Measurements from ENCODE around the gene CDKN1B.

CDKN1B gene

DNA sequence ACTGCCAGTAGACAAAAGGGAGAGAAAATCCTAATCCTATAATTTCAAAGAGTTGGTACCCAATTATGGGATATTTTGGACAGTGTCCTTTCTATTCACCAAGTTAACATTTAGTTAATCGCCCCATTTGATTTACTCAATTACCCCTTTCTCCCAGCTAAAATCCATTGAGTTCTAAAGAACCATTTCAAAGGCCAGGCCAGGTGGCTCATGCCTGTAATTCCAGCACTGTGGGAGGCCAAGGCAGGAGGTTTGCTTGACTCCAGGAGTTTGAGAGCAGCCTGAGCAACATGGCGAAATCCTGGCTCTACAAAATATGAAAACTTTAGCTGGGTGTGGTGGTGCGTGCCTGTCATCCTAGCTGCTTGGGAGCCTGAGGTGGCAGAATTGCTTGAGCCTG lies 15.7 kb upstream of the CDKN1B start:
- no peak overlapping the region for H3K4me3 ChIP-seq (replicated peaks; ENCODE audit: low read depth, low read length)
- DNase-seq (ENCODE audit: extremely low read depth, insufficient read length), result no peak
- H3K27me3 ChIP-seq (replicated peaks; ENCODE audit: control insufficient read depth, insufficient read depth, low read length), result no peaks in the 10 kb centered on the region
- TF ChIP-seq, protein P1, sequence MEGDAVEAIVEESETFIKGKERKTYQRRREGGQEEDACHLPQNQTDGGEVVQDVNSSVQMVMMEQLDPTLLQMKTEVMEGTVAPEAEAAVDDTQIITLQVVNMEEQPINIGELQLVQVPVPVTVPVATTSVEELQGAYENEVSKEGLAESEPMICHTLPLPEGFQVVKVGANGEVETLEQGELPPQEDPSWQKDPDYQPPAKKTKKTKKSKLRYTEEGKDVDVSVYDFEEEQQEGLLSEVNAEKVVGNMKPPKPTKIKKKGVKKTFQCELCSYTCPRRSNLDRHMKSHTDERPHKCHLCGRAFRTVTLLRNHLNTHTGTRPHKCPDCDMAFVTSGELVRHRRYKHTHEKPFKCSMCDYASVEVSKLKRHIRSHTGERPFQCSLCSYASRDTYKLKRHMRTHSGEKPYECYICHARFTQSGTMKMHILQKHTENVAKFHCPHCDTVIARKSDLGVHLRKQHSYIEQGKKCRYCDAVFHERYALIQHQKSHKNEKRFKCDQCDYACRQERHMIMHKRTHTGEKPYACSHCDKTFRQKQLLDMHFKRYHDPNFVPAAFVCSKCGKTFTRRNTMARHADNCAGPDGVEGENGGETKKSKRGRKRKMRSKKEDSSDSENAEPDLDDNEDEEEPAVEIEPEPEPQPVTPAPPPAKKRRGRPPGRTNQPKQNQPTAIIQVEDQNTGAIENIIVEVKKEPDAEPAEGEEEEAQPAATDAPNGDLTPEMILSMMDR (IDR thresholded peaks at IDR 0.05; ENCODE audit: insufficient read depth, low read length, poor library complexity, severe bottlenecking), result no peak
- H3K36me3 ChIP-seq (ENCODE audit: control insufficient read depth, insufficient read depth, low read length), result no peaks in the 10 kb centered on the region

DNA sequence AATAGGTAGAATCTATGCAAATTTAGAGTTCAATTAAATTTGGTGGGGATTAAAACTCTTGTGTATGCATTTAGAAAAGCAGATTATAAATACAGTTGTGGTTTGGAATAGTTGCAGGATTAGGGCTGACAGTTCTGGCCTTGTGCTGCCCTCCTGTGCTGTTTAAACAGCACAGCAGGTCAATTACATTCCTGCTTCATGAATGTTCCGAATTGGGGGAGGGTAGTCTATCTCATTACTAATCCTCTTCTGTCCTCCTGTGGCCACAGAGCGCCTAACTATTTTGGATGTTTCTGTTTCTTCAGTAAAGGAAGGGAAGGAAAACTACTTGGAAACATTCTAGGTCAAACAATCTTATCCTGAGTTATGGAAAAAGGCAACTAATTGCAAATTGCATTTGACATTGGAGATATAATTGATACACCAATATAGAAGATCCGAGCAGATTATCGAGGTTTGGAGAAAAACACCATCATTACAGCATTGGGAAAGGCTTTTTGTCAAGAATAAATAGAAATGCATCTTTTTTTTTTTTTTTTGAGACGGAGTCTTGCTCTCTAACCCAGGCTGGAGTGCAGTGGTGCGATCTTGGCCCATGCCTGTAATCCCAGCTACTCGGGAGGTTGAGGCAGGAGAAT lies 12.5 kb upstream of the CDKN1B start:
- Histone ChIP-seq H3K36me3 (ENCODE audit: control insufficient read depth, insufficient read depth, low read length) (no peaks in the 10 kb centered on the region), H3K27me3 (replicated peaks; ENCODE audit: control insufficient read depth, insufficient read depth, low read length) (no peaks in the 10 kb centered on the region), H3K4me3 (replicated peaks; ENCODE audit: low read depth, low read length) (no peak overlapping the region)
- DNase-seq (ENCODE audit: extremely low read depth, insufficient read length), result no peak
- TF ChIP-seq, protein P1 (IDR thresholded peaks at IDR 0.05; ENCODE audit: insufficient read depth, low read length, poor library complexity, severe bottlenecking), result peak; percentile 83

DNA sequence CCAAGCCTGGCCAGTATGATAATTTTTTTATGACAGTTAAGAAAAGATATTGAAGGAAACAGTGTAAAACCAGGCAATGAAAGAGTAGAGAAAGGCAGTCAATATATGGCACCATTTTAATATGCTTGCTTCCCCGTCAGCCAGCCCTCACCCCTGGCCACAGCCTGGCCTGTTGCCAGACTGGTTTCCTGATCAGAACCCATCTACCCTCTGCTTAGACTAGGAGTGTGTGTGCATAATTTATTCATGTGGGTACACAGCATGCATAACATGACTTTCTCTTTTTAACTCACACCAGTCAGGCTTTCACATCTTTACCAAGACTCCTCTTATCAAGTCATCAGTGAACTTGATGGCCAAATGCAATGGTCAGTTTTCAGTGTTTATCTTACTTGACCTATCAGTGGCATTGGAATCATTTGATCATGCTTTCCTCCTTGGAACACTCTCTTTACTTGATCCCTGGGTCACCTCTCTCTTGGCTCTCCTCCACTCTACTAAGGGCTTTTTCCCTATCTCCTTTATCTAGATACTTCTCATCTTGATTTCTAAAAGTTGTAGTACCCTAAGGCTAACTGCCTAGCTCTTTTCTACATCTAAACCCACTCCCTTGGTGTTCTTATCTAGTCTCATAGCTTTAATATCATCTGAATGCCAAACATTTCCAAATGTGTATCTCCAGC lies 11.2 kb upstream of the CDKN1B start:
- TF ChIP-seq, protein P1 (IDR thresholded peaks at IDR 0.05; ENCODE audit: insufficient read depth, low read length, poor library complexity, severe bottlenecking), result no peak
- Histone ChIP-seq H3K27me3 (replicated peaks; ENCODE audit: control insufficient read depth, insufficient read depth, low read length) (no peaks in the 10 kb centered on the region), H3K36me3 (ENCODE audit: control insufficient read depth, insufficient read depth, low read length) (no peaks in the 10 kb centered on the region), H3K4me3 (replicated peaks; ENCODE audit: low read depth, low read length) (no peak overlapping the region)
- no peak for DNase-seq (ENCODE audit: extremely low read depth, insufficient read length)

DNA sequence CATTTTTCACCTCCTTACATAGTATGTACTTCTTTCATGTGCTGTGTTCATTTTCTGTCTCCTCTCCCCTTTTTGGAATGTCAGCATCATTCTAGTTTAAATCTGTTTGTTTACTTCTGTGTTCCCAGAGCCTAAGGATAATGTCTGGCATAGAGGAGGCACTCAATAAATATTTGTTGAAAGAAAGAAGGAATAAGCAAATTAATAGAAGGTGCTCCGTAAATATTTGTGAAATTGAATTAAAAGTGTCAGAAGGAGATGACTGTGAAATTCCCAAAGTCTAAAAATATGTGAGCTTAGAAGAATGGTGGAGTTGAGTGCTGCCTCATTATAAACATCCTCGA lies 3.3 kb upstream of the CDKN1B start:
- no peaks in the 10 kb centered on the region for H3K27me3 ChIP-seq (replicated peaks; ENCODE audit: control insufficient read depth, insufficient read depth, low read length)
- H3K4me3 ChIP-seq (replicated peaks; ENCODE audit: low read depth, low read length), result peak overlapping the region; percentile 97
- TF ChIP-seq, protein P1 (IDR thresholded peaks at IDR 0.05; ENCODE audit: insufficient read depth, low read length, poor library complexity, severe bottlenecking), result no peak
- H3K36me3 ChIP-seq (ENCODE audit: control insufficient read depth, insufficient read depth, low read length), result no peaks in the 10 kb centered on the region
- no peak for DNase-seq (ENCODE audit: extremely low read depth, insufficient read length)

DNA sequence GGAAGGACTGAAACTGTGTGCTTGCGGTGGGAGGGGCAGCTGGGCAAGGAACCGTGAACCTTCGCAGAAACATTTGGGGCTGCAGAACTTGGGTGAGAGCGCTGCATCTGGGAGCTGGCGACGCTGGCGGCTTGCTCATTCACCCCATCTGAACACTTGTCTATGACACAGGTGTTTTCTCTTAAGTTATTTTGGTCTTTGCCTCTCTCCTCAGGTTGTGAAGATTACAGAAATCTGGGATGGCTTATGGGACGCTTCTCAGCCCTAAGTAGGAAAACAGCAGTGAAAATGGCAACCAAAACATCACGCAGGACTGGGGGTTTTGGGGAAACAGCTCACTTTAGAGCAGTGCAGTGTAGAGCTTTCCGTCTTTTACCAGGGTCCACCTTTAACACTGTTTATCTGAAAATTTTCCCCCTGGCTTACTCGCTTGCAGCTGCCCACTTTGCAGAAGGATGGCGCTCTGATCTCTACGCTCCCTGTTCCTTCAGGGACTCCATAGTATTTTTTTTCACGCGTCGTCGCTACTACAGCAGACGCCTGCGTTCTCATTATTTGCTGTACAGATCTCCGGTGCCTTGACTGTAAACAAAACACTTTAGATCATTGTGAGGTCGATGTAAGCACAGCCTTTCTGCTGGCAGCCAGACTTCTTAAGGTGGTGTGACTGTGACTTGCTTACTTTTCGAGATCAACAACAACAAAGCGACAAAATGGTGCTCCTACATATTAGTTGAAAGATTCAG lies 2.7 kb upstream of the CDKN1B start:
- Histone ChIP-seq H3K4me3 (replicated peaks; ENCODE audit: low read depth, low read length) (peak overlapping the region; percentile 97), H3K27me3 (replicated peaks; ENCODE audit: control insufficient read depth, insufficient read depth, low read length) (no peaks in the 10 kb centered on the region), H3K36me3 (ENCODE audit: control insufficient read depth, insufficient read depth, low read length) (no peaks in the 10 kb centered on the region; the same call in 1 of the 2 replicates)
- TF ChIP-seq, protein P1 (IDR thresholded peaks at IDR 0.05; ENCODE audit: insufficient read depth, low read length, poor library complexity, severe bottlenecking), result peak; percentile 30
- peak; percentile 75 for DNase-seq (ENCODE audit: extremely low read depth, insufficient read length)
